H1 (cell line): ENCODE results near the gene TGM2. TPM values are rescaled to one million over a fixed set of nuclear protein-coding genes. Genes with fewer than 3 reads are reported as not detected.
A peak's percentile ranks its signal among the peaks of the same experiment; 100 is the strongest.

Source experiments
- CTCF ChIA-PET: fragments of 300-600 bp; sonication (Branson Sonifier 250); formaldehyde crosslinking; loops from one replicate; lab custom pipeline; 2021; ENCODE audit not compliant: partially characterized antibody; lab: Charles Lee
- POLR2A ChIA-PET: fragments of 300-600 bp; sonication (Branson Sonifier 250); formaldehyde crosslinking; loops from one replicate; lab custom pipeline; 2021; ENCODE audit warnings: inconsistent platforms; ENCODE audit not compliant: partially characterized antibody; lab: Charles Lee
- DNase-seq, 2 experiments: peaks; one replicate each; pipeline versions ENCODE4 v3.0.0 to v3.0.0-alpha.2; 2010 to 2022; ENCODE audit warnings: low spot score in 2 of 2, low read depth in 1 of 2, mixed read lengths in 1 of 2
- FAIRE-seq: peaks from 2 replicates; lab custom pipeline; 2011; peaks lifted over from hg19 to GRCh38; lab: Jason Lieb, UNC
- H2AFZ ChIP-seq: 2 replicates; pipeline ENCODE4 v1.8.1; 2012; ENCODE audit warnings: low read length, inconsistent platforms
- H2AK5ac ChIP-seq: 2 replicates; pipeline ENCODE4 v1.6.1; 2013; ENCODE audit warnings: low read depth, low read length
- H2BK120ac ChIP-seq: replicated peaks from 2 replicates; pipeline ENCODE3; 2013; ENCODE audit warnings: low read depth, low read length, inconsistent platforms
- H2BK12ac ChIP-seq: 2 replicates; pipeline ENCODE4 v1.6.1; 2013; ENCODE audit warnings: low read depth, low read length
- H2BK15ac ChIP-seq: 2 replicates; pipeline ENCODE4 v1.6.1; 2013; ENCODE audit warnings: low read length
- H2BK20ac ChIP-seq: 2 replicates; pipeline ENCODE4 v1.6.1; 2013; ENCODE audit warnings: low read length
- H2BK5ac ChIP-seq: 2 replicates; pipeline ENCODE4 v1.6.1; 2013; ENCODE audit warnings: low read depth, low read length
- H3K14ac ChIP-seq: 2 replicates; pipeline ENCODE4 v1.6.1; 2013; ENCODE audit warnings: inconsistent platforms; ENCODE audit not compliant: insufficient read length
- H3K18ac ChIP-seq: 2 replicates; pipeline ENCODE4 v1.6.1; 2013; ENCODE audit warnings: low read length; ENCODE audit errors: extremely low read depth
- H3K23ac ChIP-seq: 2 replicates; pipeline ENCODE4 v1.6.1; 2013; ENCODE audit warnings: inconsistent platforms; ENCODE audit not compliant: insufficient read length
- H3K23me2 ChIP-seq: 2 replicates; pipeline ENCODE4 v1.6.1; 2013; ENCODE audit warnings: low read depth, low read length
- H3K27ac ChIP-seq: 2 replicates; pipeline ENCODE4 v1.6.1; 2011; ENCODE audit warnings: low read depth, low read length, inconsistent platforms
- H3K27me3 ChIP-seq, 4 experiments: replicated peaks in 1 of 4; 1 replicate in 1 of 4; 2 replicates in 3 of 4; pipeline versions ENCODE4 v1.6.1 to v1.8.1; 2011 to 2013; ENCODE audit warnings: low read length in 3 of 4, mild to moderate bottlenecking in 3 of 4, inconsistent platforms in 2 of 4, mixed read lengths in 2 of 4, moderate library complexity in 1 of 4; ENCODE audit not compliant: control insufficient read depth in 3 of 4, insufficient read depth in 3 of 4; ENCODE audit errors: extremely low read depth in 1 of 4
- H3K36me3 ChIP-seq, 4 experiments: 2 replicates each; pipeline versions ENCODE4 v1.6.1 to v1.8.1; 2011 to 2013; ENCODE audit warnings: mild to moderate bottlenecking in 4 of 4, low read length in 3 of 4, moderate library complexity in 2 of 4, control low read depth in 1 of 4, inconsistent platforms in 1 of 4; ENCODE audit not compliant: insufficient read depth in 4 of 4, control insufficient read depth in 2 of 4
- H3K4ac ChIP-seq: replicated peaks from 2 replicates; pipeline ENCODE3; 2013; ENCODE audit warnings: low read length, low read depth, mixed read lengths, inconsistent platforms; ENCODE audit not compliant: insufficient read length
- H3K4me1 ChIP-seq, 4 experiments: replicated peaks in 1 of 4; 1 replicate in 1 of 4; 2 replicates in 3 of 4; pipeline versions ENCODE4 v1.6.1 to v1.8.1; 2011 to 2013; ENCODE audit warnings: low read length in 3 of 4, inconsistent platforms in 2 of 4, mixed read lengths in 1 of 4; ENCODE audit not compliant: insufficient read depth in 4 of 4, control insufficient read depth in 3 of 4
- H3K4me2 ChIP-seq, 2 experiments: 2 replicates each; pipeline versions ENCODE4 v1.6.1 to v1.8.1; 2011 to 2013; ENCODE audit warnings: low read depth in 2 of 2, low read length in 2 of 2, control low read depth in 1 of 2, inconsistent platforms in 1 of 2, mild to moderate bottlenecking in 1 of 2; ENCODE audit not compliant: insufficient read depth in 1 of 2
- H3K4me3 ChIP-seq, 4 experiments: fragments of 200-600, 300-600 bp in 1 of 4; sonication (generic), shearing (Covaris generic), sonication (Bioruptor Twin) in 1 of 4; 2 replicates each; pipeline versions ENCODE4 v1.5.1 to v1.8.1; 2011 to 2016; ENCODE audit warnings: low read length in 4 of 4, low read depth in 3 of 4, control low read depth in 2 of 4, inconsistent platforms in 2 of 4, mild to moderate bottlenecking in 2 of 4, mixed read lengths in 1 of 4, moderate library complexity in 1 of 4; ENCODE audit not compliant: insufficient read depth in 2 of 4; ENCODE audit errors: extremely low read depth in 1 of 4
- H3K56ac ChIP-seq: replicated peaks from 2 replicates; pipeline ENCODE3; 2013; ENCODE audit warnings: low read depth, mild to moderate bottlenecking, mixed read lengths, low read length, inconsistent platforms; ENCODE audit not compliant: insufficient read length
- H3K79me1 ChIP-seq: 2 replicates; pipeline ENCODE4 v1.6.1; 2013; ENCODE audit warnings: low read depth, low read length, control low read depth
- H3K79me2 ChIP-seq, 2 experiments: 2 replicates each; pipeline versions ENCODE4 v1.6.1 to v1.8.1; 2012 to 2013; ENCODE audit warnings: low read length in 2 of 2, mild to moderate bottlenecking in 2 of 2, inconsistent platforms in 1 of 2; ENCODE audit not compliant: insufficient read depth in 2 of 2, control insufficient read depth in 1 of 2
- H3K9ac ChIP-seq, 4 experiments: replicated peaks in 1 of 4; 1 replicate in 1 of 4; 2 replicates in 3 of 4; pipeline versions ENCODE4 v1.6.1 to v1.8.1; 2011 to 2013; ENCODE audit warnings: low read depth in 3 of 4, low read length in 3 of 4, control low read depth in 2 of 4, mild to moderate bottlenecking in 2 of 4, moderate library complexity in 2 of 4, inconsistent platforms in 1 of 4; ENCODE audit errors: extremely low read depth in 1 of 4
- H3K9me3 ChIP-seq, 2 experiments: 2 replicates each; pipeline versions ENCODE4 v1.6.1 to v1.8.1; 2012 to 2013; ENCODE audit warnings: mild to moderate bottlenecking in 2 of 2, moderate library complexity in 2 of 2, control low read depth in 1 of 2, inconsistent platforms in 1 of 2, low read depth in 1 of 2, low read length in 1 of 2, mixed read lengths in 1 of 2; ENCODE audit not compliant: insufficient read depth in 2 of 2
- H4K20me1 ChIP-seq, 2 experiments: replicated peaks in 1 of 2; 2 replicates each; pipeline versions ENCODE3 to v1.8.1; 2011 to 2013; ENCODE audit warnings: inconsistent platforms in 2 of 2, low read length in 2 of 2, mild to moderate bottlenecking in 1 of 2; ENCODE audit not compliant: insufficient read depth in 2 of 2, control insufficient read depth in 1 of 2
- H4K5ac ChIP-seq: 2 replicates; pipeline ENCODE4 v1.6.1; 2013; ENCODE audit warnings: low read length, low read depth, mixed read lengths, inconsistent platforms; ENCODE audit not compliant: insufficient read length
- H4K8ac ChIP-seq: 2 replicates; pipeline ENCODE4 v1.8.0; 2013; ENCODE audit warnings: mild to moderate bottlenecking, moderate library complexity, low read length, inconsistent platforms; ENCODE audit not compliant: insufficient read depth; ENCODE audit errors: extremely low read depth
- H4K91ac ChIP-seq: replicated peaks from 2 replicates; pipeline ENCODE3; 2013; ENCODE audit warnings: low read length, mixed read lengths, inconsistent platforms; ENCODE audit not compliant: insufficient read length
- CREB1 ChIP-seq: IDR thresholded peaks from 2 replicates; pipeline ENCODE4 v1.6.1; 2012; ENCODE audit warnings: inconsistent platforms
- RBBP5 ChIP-seq: IDR thresholded peaks from 2 replicates; pipeline ENCODE4 v1.7.1; 2012; ENCODE audit warnings: low read depth, mild to moderate bottlenecking, inconsistent platforms, low read length, moderate library complexity, borderline replicate concordance
- SP2 ChIP-seq: IDR thresholded peaks from 2 replicates; pipeline ENCODE4 v1.6.1; 2012; ENCODE audit warnings: mild to moderate bottlenecking, low read length, inconsistent platforms
- TEAD4 ChIP-seq: IDR thresholded peaks from 2 replicates; pipeline ENCODE4 v1.6.1; 2012; ENCODE audit warnings: low read depth, low read length, inconsistent platforms, mixed read lengths
- WGBS, 2 experiments: shearing (Covaris generic) in 1 of 2; methylation state at CpG; one replicate each; pipeline versions ENCODE4 v1.1.6 to v1.1.7; 2013 to 2015; ENCODE audit warnings: low lambda C conversion rate in 2 of 2, mixed read lengths in 2 of 2, inconsistent platforms in 1 of 2, low coverage in 1 of 2, missing lambda C conversion rate in 1 of 2; ENCODE audit not compliant: insufficient replicate concordance in 2 of 2, insufficient coverage in 1 of 2, insufficient read length in 1 of 2; ENCODE audit errors: extremely low coverage in 1 of 2, missing lambda C conversion rate in 1 of 2; 5-methylcytosine and 5-hydroxymethylcytosine counted together
- polyA plus RNA-seq, 7 experiments: library from polyadenylated mRNA; depleted of rRNA in 3 of 7; stranded (reverse) in 5 of 7; unstranded in 2 of 7; fragments of >200 nt in 5 of 7; fragments of 200-250 nt in 2 of 7; gene quantifications; 1 replicate in 5 of 7; 2 replicates in 1 of 7; 4 replicates in 1 of 7; pipeline versions ENCODE4 v1.2.1 to v1.2.3, GENCODE V29; 2011 to 2013; ENCODE audit warnings: missing spikeins in 2 of 7, mixed read lengths in 2 of 7
- total RNA-seq: library from RNA; stranded (reverse); fragmentation: NEBNext Ultra II Directional; extraction: Animal tissue kit (Norgen Biotek cat#: 25700); gene quantifications from 2 replicates; pipeline ENCODE4 v1.2.1, GENCODE V29; 2021

TGM2 gene
- total and polyA plus RNA-seq, 2 of the 8 experiments (the other 6 are each of a cell fraction or from before 2014, with no cell fraction given), result 0.86 to 1.0 TPM

GRCh38 chr20:38108438-38108985 is 56.6 kb downstream of the TGM2 start:
- Histone ChIP-seq H4K91ac (no peak overlapping the region), H3K79me2 (no peaks in the 10 kb centered on the region), H3K14ac (no peak overlapping the region), H3K56ac (no peak overlapping the region), H3K4me3 (no peak overlapping the region), H2BK15ac (no peak overlapping the region), H2BK5ac (no peak overlapping the region), H3K23ac (no peak overlapping the region), H4K20me1 (no peaks in the 10 kb centered on the region), H3K9me3 (no peaks in the 10 kb centered on the region), H3K4me2 (no peak overlapping the region), H3K18ac (no peak overlapping the region), H3K27ac (no peak overlapping the region), H4K5ac (no peak overlapping the region), H4K8ac (no peak overlapping the region), H3K36me3 (no peaks in the 10 kb centered on the region), H2AFZ (no peak overlapping the region), H3K23me2 (no peaks in the 10 kb centered on the region), H3K79me1 (no peaks in the 10 kb centered on the region), H3K27me3 (no peaks in the 10 kb centered on the region), H3K9ac (no peak overlapping the region), H3K4ac (no peak overlapping the region), H2BK12ac (no peak overlapping the region), H2BK120ac (no peak overlapping the region), H2AK5ac (no peak overlapping the region), H2BK20ac (no peak overlapping the region), H3K4me1 (no peaks in the 10 kb centered on the region)
- DNase-seq (peak in 1 of 2 experiments; percentile 19), FAIRE-seq (no peak)
- ChIA-PET POLR2A (no interaction called here), CTCF (interaction anchor here (0.7 to 7.5 kb wide), 2 partner anchors 39 to 111 kb away, joined by 3 to 198 read pairs; no protein-coding TSS in a partner anchor)
- 94% methylated on average over 4 of the region's 4 CpGs; no CpG with 5 or more reads in 1 of the 2 experiments for WGBS, 2 experiments
- TF ChIP-seq TEAD4 (no peak), SP2 (no peak), CREB1 (no peak), RBBP5 (no peak)
